ENCODE results near the gene RAB36.

The RAB36 gene

GRCh38 chr22:23176645-23177027 lies 31.4 kb downstream of the RAB36 start:
- no peak overlapping the region for H3K4me3 ChIP-seq (ENCODE audit: low read length)
- DNase-seq (ENCODE audit: low read depth) = no peak
- no peak for TF ChIP-seq CTCF (conservative IDR thresholded peaks at IDR 0.05; ENCODE audit: low read length)

- DNase-seq (ENCODE audit: low read depth) = no peak
- no peak overlapping the region for H3K4me3 ChIP-seq (ENCODE audit: low read length)
Observed at GRCh38 chr22:23177197-23177596, 31.9 kb downstream of the RAB36 start.

GRCh38 chr22:23178512-23179254 lies 33.4 kb downstream of the RAB36 start:
- peak; percentile 97 for TF ChIP-seq CTCF (conservative IDR thresholded peaks at IDR 0.05; ENCODE audit: low read length)
- no peak overlapping the region for H3K4me3 ChIP-seq (ENCODE audit: low read length)
- DNase-seq (ENCODE audit: low read depth) = peak; percentile 34

More at GRCh38 chr22:23177197-23177596, 31.9 kb downstream of the RAB36 start:
- no peak for TF ChIP-seq CTCF (conservative IDR thresholded peaks at IDR 0.05; ENCODE audit: low read length)

- TF ChIP-seq CTCF (conservative IDR thresholded peaks at IDR 0.05; ENCODE audit: low read length) = no peak
- H3K4me3 ChIP-seq (ENCODE audit: low read length) = peak overlapping the region; percentile 61
- DNase-seq (ENCODE audit: low read depth) = no peak
Observed at GRCh38 chr22:23179381-23180299, 34.4 kb downstream of the RAB36 start.

- TF ChIP-seq CTCF (conservative IDR thresholded peaks at IDR 0.05; ENCODE audit: low read length) = no peak
- peak; percentile 57 for DNase-seq (ENCODE audit: low read depth)
- H3K4me3 ChIP-seq (ENCODE audit: low read length) = peak within 1 kb of the TSS; percentile 76
Observed at GRCh38 chr22:23180301-23180892, 35.1 kb downstream of the RAB36 start, which contains the start of gene BCR. Gene BCR (plus strand): TSS chr22:23180509. CDS start chr22:23180961, 452 bp downstream.

GRCh38 chr22:23180893-23181720 lies 35.8 kb downstream of the RAB36 start:
- TF ChIP-seq CTCF (conservative IDR thresholded peaks at IDR 0.05; ENCODE audit: low read length) = no peak
- H3K4me3 ChIP-seq (ENCODE audit: low read length) = peak overlapping the region; percentile 76
- no peak for DNase-seq (ENCODE audit: low read depth)
